K562 treated with DMSO at 1 percent for 4 hours (cell line): ENCODE measurements around the gene APBB1. TPM values are rescaled to one million over a fixed set of nuclear protein-coding genes. Genes with fewer than 3 reads are reported as not detected.

Source experiments
- total RNA-seq: library from RNA; unstranded; fragments of 300-600 nt; gene quantifications from 2 replicates; pipeline ENCODE4 v1.2.3, GENCODE V29; 2022; ENCODE audit not compliant: insufficient read depth

The APBB1 gene
- total RNA-seq: 1.3 and 1.5 TPM in 2 replicates

GRCh38 chr11:6419009-6419631 is at the start of gene APBB1:
APBB1 (minus strand) TSS chr11:6419094; CDS start chr11:6411347, 7,747 bp downstream.

GRCh38 chr11:6440906-6441358 is 22.0 kb upstream of the APBB1 start, which contains the start of gene HPX:
HPX (minus strand) TSS chr11:6440987; CDS start chr11:6440963, 24 bp downstream.

GRCh38 chr11:6389905-6390717 is 28.8 kb downstream of the APBB1 start, which contains the start of gene SMPD1:
SMPD1 (plus strand) TSS chr11:6390474; CDS start chr11:6390599, 125 bp downstream.

Other genes with a start within 250 kb of the APBB1 start
- not detected in 2 replicates for gene OR52B2, start 248.8 kb downstream of the APBB1 start, total RNA-seq
- gene OR52W1, start 219.9 kb downstream of the APBB1 start, total RNA-seq: not detected in 2 replicates
- not detected in 2 replicates for gene C11orf42, start 213.5 kb downstream of the APBB1 start, total RNA-seq
- gene FHIP1B, start 184.5 kb downstream of the APBB1 start, total RNA-seq: 18.7 and 20.5 TPM in 2 replicates
- not detected in 2 replicates for gene CNGA4, start 180.0 kb downstream of the APBB1 start, total RNA-seq
- not detected in 2 replicates for gene CCKBR, start 159.3 kb downstream of the APBB1 start, total RNA-seq
- not detected in 2 replicates for gene CAVIN3, start 98.6 kb downstream of the APBB1 start, total RNA-seq
- gene SMPD1, start 28.6 kb downstream of the APBB1 start, total RNA-seq: 28.6 and 35.2 TPM in 2 replicates
- gene HPX, start 21.9 kb upstream of the APBB1 start, total RNA-seq: 1.7 and 3.1 TPM in 2 replicates
- gene TRIM3, start 54.8 kb upstream of the APBB1 start, total RNA-seq: 6.6 and 9.5 TPM in 2 replicates
- 37.9 and 40.8 TPM in 2 replicates for gene ARFIP2, start 62.2 kb upstream of the APBB1 start, total RNA-seq
- 14.6 and 18.5 TPM in 2 replicates for gene TIMM10B, start 62.4 kb upstream of the APBB1 start, total RNA-seq
- gene DNHD1, start 78.2 kb upstream of the APBB1 start, total RNA-seq: 7.1 and 11.1 TPM in 2 replicates
- 10.7 and 15.2 TPM in 2 replicates for gene RRP8, start 184.5 kb upstream of the APBB1 start, total RNA-seq
- 108 and 115 TPM in 2 replicates for gene ILK, start 184.7 kb upstream of the APBB1 start, total RNA-seq
- gene TAF10, start 193.1 kb upstream of the APBB1 start, total RNA-seq: 81.9 and 99.0 TPM in 2 replicates
- gene TPP1, start 200.3 kb upstream of the APBB1 start, total RNA-seq: 122 and 151 TPM in 2 replicates
- 0.23 and 0.38 TPM in 2 replicates for gene DCHS1, start 236.7 kb upstream of the APBB1 start, total RNA-seq